Epithelial cell of proximal tubule (primary cell): Measurements from ENCODE around the gene CACNG4. TPM values are rescaled to one million over a fixed set of nuclear protein-coding genes. Genes with fewer than 3 reads are reported as not detected.

Experiments
- DNase-seq: peaks from one replicate; pipeline ENCODE4 v3.0.0-alpha.2; 2011; ENCODE audit warnings: low read depth
- H3K4me3 ChIP-seq: 2 replicates; pipeline ENCODE4 v1.5.1; 2011; ENCODE audit warnings: low read depth, mild to moderate bottlenecking, low read length
- total RNA-seq: library from RNA; depleted of rRNA; stranded (reverse); fragments of >200 nt; gene quantifications from 2 replicates; pipeline ENCODE4 v1.2.3, GENCODE V29; 2015
- TF ChIP-seq, protein P1 (sequence below): conservative IDR thresholded peaks from 2 replicates; pipeline ENCODE4 v1.5.1; 2012; ENCODE audit warnings: low read depth, mild to moderate bottlenecking, low read length

Gene CACNG4
- total RNA-seq, 1 donor from 2014 or later = 0.29 TPM

DNA sequence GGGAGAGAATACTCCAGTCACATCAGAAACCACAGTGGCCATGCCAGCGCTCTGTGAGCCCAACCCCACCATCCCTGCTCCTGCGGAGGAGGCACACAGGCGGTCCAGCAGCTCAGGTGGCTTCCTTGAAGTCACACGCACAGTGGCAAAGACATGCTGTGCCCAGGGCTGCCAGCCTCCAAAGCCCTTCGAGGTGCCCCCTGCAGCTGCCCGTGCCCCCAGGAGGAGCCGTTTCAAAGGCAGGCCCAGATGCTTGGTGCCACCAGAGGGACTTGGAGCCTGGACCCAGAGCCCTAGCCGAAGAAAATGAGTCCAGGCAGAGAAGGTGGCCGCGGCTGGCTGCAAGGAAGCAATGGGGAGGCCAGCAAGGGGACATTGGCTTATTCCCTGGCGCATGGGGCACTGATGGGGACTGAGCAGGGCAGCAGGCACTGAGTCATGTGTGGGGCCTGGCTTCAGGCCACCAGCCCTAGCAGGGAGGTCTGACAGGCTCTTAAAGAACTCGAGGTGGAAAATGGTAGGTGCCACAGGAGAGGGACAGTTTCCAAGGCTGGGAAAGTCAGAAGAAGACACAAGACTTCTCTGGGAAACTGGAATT lies 62.6 kb downstream of the CACNG4 start:
- H3K4me3 ChIP-seq = no peak overlapping the region
- TF ChIP-seq, protein P1, sequence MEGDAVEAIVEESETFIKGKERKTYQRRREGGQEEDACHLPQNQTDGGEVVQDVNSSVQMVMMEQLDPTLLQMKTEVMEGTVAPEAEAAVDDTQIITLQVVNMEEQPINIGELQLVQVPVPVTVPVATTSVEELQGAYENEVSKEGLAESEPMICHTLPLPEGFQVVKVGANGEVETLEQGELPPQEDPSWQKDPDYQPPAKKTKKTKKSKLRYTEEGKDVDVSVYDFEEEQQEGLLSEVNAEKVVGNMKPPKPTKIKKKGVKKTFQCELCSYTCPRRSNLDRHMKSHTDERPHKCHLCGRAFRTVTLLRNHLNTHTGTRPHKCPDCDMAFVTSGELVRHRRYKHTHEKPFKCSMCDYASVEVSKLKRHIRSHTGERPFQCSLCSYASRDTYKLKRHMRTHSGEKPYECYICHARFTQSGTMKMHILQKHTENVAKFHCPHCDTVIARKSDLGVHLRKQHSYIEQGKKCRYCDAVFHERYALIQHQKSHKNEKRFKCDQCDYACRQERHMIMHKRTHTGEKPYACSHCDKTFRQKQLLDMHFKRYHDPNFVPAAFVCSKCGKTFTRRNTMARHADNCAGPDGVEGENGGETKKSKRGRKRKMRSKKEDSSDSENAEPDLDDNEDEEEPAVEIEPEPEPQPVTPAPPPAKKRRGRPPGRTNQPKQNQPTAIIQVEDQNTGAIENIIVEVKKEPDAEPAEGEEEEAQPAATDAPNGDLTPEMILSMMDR = no peak
- no peak for DNase-seq

- no peak overlapping the region for H3K4me3 ChIP-seq
- no peak for DNase-seq
- TF ChIP-seq, protein P1 = no peak
These were observed 66.1 kb downstream of the CACNG4 start for GRCh38 chr17:67030641-67031040.

DNA sequence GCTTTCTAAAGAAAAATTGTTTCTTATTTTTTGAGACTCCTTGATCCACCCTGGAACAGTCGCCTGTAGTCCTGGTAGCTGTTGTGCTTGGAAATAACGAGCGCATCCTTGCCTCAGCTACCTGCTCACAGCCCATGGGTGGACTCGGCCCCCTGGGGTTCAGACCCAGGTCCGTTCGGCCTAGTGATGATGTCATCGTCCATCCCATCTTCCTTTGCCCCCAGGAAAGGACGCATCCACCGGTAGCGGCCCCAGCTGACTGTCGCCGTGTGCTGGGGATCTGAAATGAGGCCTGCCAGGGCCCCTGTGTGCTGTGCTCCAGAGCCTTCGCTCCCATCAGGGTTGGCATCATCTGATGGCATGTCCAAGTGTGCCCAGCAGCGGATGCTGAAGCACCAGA lies 67.9 kb downstream of the CACNG4 start:
- no peak for DNase-seq
- no peak overlapping the region for H3K4me3 ChIP-seq
- TF ChIP-seq, protein P1 = no peak

- TF ChIP-seq, protein P1 = no peak
- DNase-seq = no peak
- no peak overlapping the region for H3K4me3 ChIP-seq
These were observed 68.5 kb downstream of the CACNG4 start for GRCh38 chr17:67032985-67033384.

DNA sequence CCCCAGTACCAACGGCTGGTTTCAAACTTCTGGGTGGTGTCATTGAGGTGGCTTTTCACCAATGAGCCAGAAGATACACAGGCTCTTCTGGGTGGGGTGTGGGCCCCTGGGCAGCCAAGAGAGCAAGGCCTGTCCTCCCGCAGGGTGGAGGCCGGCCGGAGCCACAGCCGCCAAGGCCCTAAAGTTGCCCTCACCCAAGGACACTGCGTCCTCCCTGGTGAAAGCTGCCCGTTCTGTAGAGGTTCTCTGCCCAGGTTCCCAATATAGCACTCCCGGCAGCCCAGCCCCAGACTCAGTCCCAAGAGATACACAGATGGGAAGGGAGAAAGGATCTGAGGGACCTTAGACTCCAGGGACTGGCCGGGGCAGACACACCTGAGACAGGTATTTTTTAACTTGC lies 69.1 kb downstream of the CACNG4 start:
- no peak for DNase-seq
- no peak overlapping the region for H3K4me3 ChIP-seq
- TF ChIP-seq, protein P1 = no peak

DNA sequence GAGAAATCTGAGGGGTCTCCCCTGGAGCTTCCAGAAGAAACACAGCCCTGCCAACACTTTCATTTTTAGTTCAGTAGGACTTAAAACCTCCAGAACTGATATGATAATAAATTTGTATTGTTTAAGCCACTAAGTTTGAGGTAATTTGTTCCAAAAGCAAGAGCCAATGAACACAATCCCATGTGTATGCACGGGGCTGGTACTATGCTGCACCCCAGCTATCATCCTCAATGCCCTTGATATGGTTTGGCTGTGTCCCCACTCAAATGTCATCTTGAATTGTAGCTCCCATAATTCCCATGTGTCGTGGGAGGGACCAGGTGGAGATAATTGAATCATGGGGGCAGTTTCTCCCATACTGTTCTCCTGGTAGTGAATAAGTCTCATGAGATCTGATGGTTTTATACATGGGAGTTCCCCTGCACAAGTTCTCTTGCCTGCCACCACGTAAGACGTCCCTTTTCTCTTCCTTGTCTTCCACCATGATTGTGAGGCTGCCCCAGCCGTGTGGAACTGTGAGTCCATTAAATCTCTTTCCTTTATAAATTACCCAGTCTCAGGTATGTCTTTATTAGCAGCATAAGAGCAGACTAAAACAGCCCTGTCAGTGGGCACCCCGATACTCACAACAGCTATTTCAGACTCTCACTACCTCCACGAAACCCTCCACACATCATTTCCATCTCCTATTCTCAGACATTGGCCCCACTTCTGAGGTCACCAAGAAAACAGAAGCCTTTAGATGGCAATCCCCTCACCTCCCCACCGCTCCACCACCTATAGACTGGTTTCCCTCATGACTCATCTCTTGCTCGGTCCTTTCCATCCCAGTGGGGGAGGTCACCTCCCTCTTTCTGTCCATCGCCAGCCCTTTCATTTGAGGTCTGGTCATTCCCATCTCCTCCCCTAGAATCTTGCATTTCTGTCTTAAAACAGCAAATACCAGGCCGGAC lies 70.9 kb downstream of the CACNG4 start:
- H3K4me3 ChIP-seq = no peak overlapping the region
- TF ChIP-seq, protein P1 = no peak
- no peak for DNase-seq
